Erythroblast (primary cell): Measurements from ENCODE around the gene CA14.

ENCODE experiments used
- GATA1 ChIP-seq: IDR thresholded peaks from 2 replicates; pipeline ENCODE4 v1.6.1; 2011; ENCODE audit warnings: low read depth, mild to moderate bottlenecking, control low read depth, low read length, moderate library complexity
- POLR2A ChIP-seq: IDR thresholded peaks from 2 replicates; pipeline ENCODE4 v1.6.1; 2011; ENCODE audit warnings: mild to moderate bottlenecking, low read length

DNA sequence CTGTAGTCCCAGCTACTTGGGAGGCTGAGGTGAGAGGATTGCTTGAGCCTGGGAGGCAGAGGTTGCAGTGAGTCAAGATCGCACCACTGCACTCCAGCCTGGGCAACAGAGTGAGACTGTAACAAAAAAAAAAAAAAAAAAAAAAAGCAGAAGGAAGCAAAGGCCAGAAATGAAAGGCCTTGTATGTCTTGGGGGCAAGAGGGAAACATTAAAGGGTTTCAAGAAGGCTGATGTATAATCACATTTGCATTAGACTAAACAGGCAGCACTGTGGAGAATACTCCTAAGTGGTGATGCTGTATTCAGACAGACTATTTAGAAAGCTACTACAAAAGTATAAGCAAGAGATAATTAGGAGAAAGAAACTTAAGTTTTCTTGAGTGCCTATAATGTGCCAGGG, 32.0 kb upstream of the CA14 start:
- TF ChIP-seq POLR2A (no peak), GATA1 (no peak)
